ENCODE measurements around the gene IGSF9.

- TF ChIP-seq CTCF (conservative IDR thresholded peaks at IDR 0.05) (no peak), EZH2 (IDR thresholded peaks at IDR 0.05; ENCODE audit: low read depth) (no peak)
Measured at GRCh38 chr1:159925719-159926078, 19.7 kb downstream of the IGSF9 start.

Measured in PC-9 (cell line).